ENCODE measurements around the gene FGF2.
A peak's percentile ranks its signal among the peaks of the same experiment; 100 is the strongest.

GRCh38 chr4:122922877-122923511, 96.4 kb downstream of the FGF2 start:
- TF ChIP-seq CTCF (IDR thresholded peaks at IDR 0.05 in 2 of 3, conservative IDR thresholded peaks at IDR 0.05 in 1 of 3; ENCODE audit: borderline replicate concordance in 1 of 3, insufficient read depth in 1 of 3, low read depth in 2 of 3, low read length in 2 of 3) (no peak), FOSL1 (IDR thresholded peaks at IDR 0.05; ENCODE audit: low read depth) (no peak), POLR2A (IDR thresholded peaks at IDR 0.05; ENCODE audit: borderline replicate concordance, extremely low read depth, insufficient read depth, insufficient read length) (peak; percentile 53), SIN3A (IDR thresholded peaks at IDR 0.05; ENCODE audit: low read depth) (peak; percentile 75)

Data from HCT116 (cell line).